Measurements from ENCODE around the gene ST8SIA3.

GRCh38 chr18:57364460-57364859 lies 12.1 kb downstream of the ST8SIA3 start:
- TF ChIP-seq POLR2A (IDR thresholded peaks at IDR 0.05; ENCODE audit: low read depth, low read length), result no peak
- no peak for TF ChIP-seq POLR2AphosphoS5 (IDR thresholded peaks at IDR 0.05; ENCODE audit: low read depth, low read length)
- no peak for TF ChIP-seq TAF1 (IDR thresholded peaks at IDR 0.05; ENCODE audit: borderline replicate concordance, low read depth, low read length)
